Osteocyte (in vitro differentiated cells): ENCODE results near the gene ZFR. TPM values are rescaled to one million over a fixed set of nuclear protein-coding genes. Genes with fewer than 3 reads are reported as not detected.

Source experiments
- DNase-seq: peaks from one replicate; pipeline ENCODE4 v3.0.0; 2021; ENCODE audit warnings: mixed read lengths; ENCODE audit not compliant: unreplicated experiment; ENCODE audit errors: extremely low spot score
- H3K27ac Mint-ChIP-seq: one replicate; pipeline ENCODE4 v1.8.0; 2021; ENCODE audit warnings: mild to moderate bottlenecking, mixed read lengths; ENCODE audit not compliant: unreplicated experiment
- H3K27me3 Mint-ChIP-seq: one replicate; pipeline ENCODE4 v1.8.0; 2021; ENCODE audit warnings: mixed read lengths; ENCODE audit not compliant: unreplicated experiment
- H3K36me3 Mint-ChIP-seq: one replicate; pipeline ENCODE4 v1.8.0; 2021; ENCODE audit warnings: mixed read lengths; ENCODE audit not compliant: unreplicated experiment
- H3K4me1 Mint-ChIP-seq: one replicate; pipeline ENCODE4 v1.8.0; 2021; ENCODE audit warnings: mixed read lengths; ENCODE audit not compliant: unreplicated experiment
- H3K4me3 Mint-ChIP-seq: one replicate; pipeline ENCODE4 v1.8.0; 2021; ENCODE audit warnings: mild to moderate bottlenecking, moderate library complexity, mixed read lengths; ENCODE audit not compliant: unreplicated experiment
- H3K9me3 Mint-ChIP-seq: one replicate; pipeline ENCODE4 v1.8.0; 2021; ENCODE audit warnings: mixed read lengths; ENCODE audit not compliant: unreplicated experiment
- CTCF ChIP-seq: fragments of 200-600 bp; sonication (generic); IDR thresholded peaks from 2 replicates; pipeline ENCODE4 v1.5.0; 2021; ENCODE audit warnings: antibody characterized with exemption, mild to moderate bottlenecking, moderate library complexity
- total RNA-seq: library from RNA; stranded (reverse); gene quantifications from 2 replicates; pipeline ENCODE4 v1.2.1, GENCODE V29; 2021

The ZFR gene
- total RNA-seq, 1 donor from 2014 or later: 87.1 TPM

- Mint-ChIP-seq H3K36me3 (no peaks in the 10 kb centered on the region), H3K4me1 (peaks cover 11% of the 10 kb centered on the region), H3K27ac (no peak overlapping the region), H3K4me3 (no peak overlapping the region), H3K27me3 (no peaks in the 10 kb centered on the region), H3K9me3 (no peaks in the 10 kb centered on the region)
- no peak for DNase-seq
- peak; percentile 72 for TF ChIP-seq CTCF
These were observed 115.1 kb downstream of the ZFR start for GRCh38 chr5:32329395-32329834.

- Mint-ChIP-seq H3K4me1 (peaks cover 11% of the 10 kb centered on the region), H3K27me3 (no peaks in the 10 kb centered on the region), H3K36me3 (no peaks in the 10 kb centered on the region), H3K4me3 (no peak overlapping the region), H3K9me3 (peaks cover 6% of the 10 kb centered on the region), H3K27ac (no peak overlapping the region)
- no peak for DNase-seq
- TF ChIP-seq CTCF: no peak
These were observed 118.2 kb downstream of the ZFR start for GRCh38 chr5:32326216-32326772.

GRCh38 chr5:32325616-32326015, 118.9 kb downstream of the ZFR start:
- Mint-ChIP-seq H3K36me3 (no peaks in the 10 kb centered on the region), H3K4me1 (peaks cover 11% of the 10 kb centered on the region), H3K27ac (no peak overlapping the region), H3K27me3 (no peaks in the 10 kb centered on the region), H3K4me3 (no peak overlapping the region), H3K9me3 (peaks cover 6% of the 10 kb centered on the region)
- no peak for TF ChIP-seq CTCF
- DNase-seq: no peak

GRCh38 chr5:32325062-32325461, 119.5 kb downstream of the ZFR start:
- peak; percentile 54 for DNase-seq
- H3K27me3 Mint-ChIP-seq: no peaks in the 10 kb centered on the region
- H3K27ac Mint-ChIP-seq: peak overlapping the region; percentile 68
- no peak for TF ChIP-seq CTCF
- no peaks in the 10 kb centered on the region for H3K36me3 Mint-ChIP-seq
- H3K9me3 Mint-ChIP-seq: peaks cover 6% of the 10 kb centered on the region
- peaks cover 11% of the 10 kb centered on the region for H3K4me1 Mint-ChIP-seq
- H3K4me3 Mint-ChIP-seq: no peak overlapping the region

GRCh38 chr5:32323741-32324140, 120.8 kb downstream of the ZFR start:
- TF ChIP-seq CTCF: no peak
- peaks cover 6% of the 10 kb centered on the region for H3K9me3 Mint-ChIP-seq
- H3K4me1 Mint-ChIP-seq: peaks cover 9% of the 10 kb centered on the region
- no peak overlapping the region for H3K27ac Mint-ChIP-seq
- H3K4me3 Mint-ChIP-seq: no peak overlapping the region
- no peaks in the 10 kb centered on the region for H3K36me3 Mint-ChIP-seq
- DNase-seq: peak; percentile 68
- no peaks in the 10 kb centered on the region for H3K27me3 Mint-ChIP-seq
